Embryonic facial prominence (tissue), 1 donor: ENCODE measurements around the gene NPHS1.
A peak's percentile ranks its signal among the peaks of the same experiment; 100 is the strongest.
"Not testable (repeated sequence)": the region's sequence is repeated elsewhere in the genome, so short reads cannot be mapped to it uniquely, and the experiment has no call there.

ENCODE experiments used
- DNase-seq: peaks from one replicate; pipeline ENCODE4 v3.0.0-alpha.2; 2016; ENCODE audit errors: extremely low spot score

NPHS1 gene

DNA sequence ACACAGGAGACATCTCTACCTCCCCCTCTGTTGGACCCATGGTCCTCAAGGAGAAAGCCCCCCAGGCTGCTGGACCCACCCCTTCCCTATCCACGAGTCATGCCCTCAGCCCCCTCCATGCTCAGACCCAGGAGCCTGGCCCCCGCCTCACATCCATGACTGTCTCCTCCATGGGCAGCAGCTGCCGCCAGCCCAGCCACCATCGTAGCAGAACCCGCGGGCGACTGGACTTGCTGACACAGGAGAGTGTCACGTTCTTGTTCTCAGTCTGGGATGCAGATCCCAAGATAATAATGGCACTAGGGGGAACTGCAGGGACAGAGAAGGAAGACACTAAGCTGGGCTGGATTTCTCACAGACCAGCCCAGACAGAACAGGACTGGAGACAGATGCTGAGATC is 3.8 kb downstream of the NPHS1 start:
- DNase-seq = no peak

DNA sequence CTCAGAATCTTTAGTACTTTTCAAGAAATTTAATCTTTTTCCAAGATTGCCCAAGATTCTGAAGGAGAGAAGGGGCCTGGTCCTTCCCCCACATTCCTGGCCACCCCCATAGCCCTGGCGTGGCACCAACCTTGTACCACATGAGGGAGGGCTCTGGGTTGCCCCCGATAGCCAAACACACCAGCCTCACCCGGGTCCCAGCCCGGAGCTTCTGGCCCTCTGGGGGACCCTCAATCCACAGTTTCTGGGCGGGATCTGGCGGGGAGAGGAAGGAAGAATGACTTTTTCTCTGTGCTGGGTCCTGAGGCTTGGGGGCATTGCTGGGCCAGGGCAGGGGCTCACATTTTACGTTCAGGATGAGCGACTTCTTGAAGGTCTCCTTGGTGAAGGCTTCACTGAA is 4.4 kb downstream of the NPHS1 start:
- no peak for DNase-seq

DNA sequence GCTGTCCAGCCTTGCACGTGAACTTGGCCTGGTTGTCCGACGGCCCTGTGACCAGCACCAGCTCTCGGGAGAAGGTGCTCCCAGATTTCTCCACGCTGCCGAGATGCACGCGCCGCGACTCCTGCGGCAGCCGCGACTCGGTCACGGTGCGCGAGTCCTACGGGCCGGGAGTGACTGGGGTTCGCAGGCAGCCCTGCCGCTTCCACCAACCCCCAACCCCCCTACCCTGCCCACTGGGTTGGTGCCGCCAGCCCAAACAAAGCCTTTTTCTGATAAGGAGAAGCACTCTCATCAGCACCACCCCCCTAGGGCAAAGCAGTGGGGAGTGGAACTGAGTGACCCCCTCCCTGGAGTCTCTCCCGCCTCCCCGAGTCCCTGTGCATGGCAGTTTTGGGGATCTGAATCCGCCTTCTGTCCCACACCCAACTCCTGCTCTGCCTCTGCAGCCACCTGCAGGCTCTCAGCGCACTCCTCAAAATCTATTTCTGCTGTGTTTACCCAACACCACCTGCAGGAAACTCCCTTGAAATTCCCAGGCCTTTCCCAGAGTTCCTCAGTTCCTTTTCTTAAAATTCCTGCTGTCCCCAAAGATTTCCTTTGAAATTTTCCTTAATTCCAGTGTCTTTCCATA is 6.2 kb downstream of the NPHS1 start:
- DNase-seq = no peak

DNA sequence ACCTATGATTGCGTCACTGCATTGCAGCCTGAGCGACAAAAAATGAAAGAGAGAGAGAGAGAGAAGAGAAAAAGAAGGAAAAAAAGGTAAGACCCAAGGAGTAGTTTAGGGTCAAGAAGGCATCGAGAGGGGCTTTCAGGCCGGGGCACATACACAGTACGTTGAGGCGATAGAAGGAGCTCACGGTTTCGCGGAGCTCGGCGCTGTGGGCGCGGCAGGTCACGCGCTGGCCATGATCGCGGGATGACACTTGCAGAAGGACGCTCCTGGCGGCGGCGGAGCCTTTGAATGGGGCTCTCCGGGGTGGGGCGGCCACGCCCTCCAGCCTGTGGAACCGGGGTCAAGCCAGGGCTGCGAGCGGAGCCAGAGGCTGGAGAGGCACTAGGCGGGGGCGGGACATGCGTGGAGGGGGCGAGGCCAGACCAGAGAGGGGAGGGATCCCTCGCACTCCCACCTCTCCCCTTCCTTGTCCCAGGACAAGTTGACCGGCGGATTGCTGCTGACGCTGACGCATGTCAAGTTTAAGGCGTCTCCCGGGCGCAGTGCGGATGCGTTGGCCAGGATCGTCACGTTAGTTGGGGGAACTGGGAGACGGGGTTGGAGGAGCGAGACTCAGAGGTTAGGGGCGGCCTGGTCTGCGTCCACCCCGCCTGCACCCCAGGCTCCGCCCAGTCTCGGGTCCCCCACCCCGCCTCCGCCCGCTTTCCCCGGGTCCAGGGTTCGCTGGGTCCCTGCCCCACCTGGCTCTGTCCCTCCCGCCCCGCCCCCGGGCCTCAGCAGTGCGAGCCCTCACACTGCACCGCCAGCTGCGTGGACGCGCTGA is 6.9 kb downstream of the NPHS1 start:
- no peak for DNase-seq

DNA sequence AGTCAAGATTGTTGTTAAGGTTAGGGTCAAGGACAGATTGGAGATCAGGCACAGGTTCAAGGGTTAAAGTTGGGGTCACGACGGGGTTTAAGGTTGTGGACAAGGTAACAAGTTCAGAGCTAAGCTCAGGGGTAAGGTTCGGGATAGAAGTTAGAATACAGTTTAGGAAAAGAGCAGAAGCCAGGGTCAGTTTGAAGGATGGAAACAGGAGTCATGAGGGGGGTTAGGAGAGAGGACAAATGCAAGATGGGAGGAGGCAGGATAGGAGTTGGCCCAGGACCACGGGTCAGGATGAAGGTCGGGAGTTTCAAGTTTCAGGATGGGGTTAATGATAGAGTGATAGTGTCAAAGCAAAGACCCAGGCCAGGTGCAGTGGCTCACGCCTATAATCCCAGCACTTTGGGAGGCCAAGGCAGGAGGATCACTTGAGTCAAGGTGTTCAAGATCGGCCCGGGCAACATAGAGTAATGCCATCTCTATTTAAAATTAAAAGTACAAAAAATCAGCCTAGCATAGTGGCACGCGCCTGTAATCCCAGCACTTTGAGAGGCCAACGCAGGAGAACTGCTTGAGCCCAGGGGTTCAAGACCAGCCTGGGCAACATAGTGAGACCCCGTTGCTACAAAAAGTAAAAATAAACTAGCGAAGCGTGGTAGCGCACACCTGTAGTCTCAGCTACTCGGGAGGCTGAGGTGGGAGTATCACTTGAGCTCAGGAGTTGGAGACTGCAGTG is 7.7 kb downstream of the NPHS1 start:
- no peak for DNase-seq

DNA sequence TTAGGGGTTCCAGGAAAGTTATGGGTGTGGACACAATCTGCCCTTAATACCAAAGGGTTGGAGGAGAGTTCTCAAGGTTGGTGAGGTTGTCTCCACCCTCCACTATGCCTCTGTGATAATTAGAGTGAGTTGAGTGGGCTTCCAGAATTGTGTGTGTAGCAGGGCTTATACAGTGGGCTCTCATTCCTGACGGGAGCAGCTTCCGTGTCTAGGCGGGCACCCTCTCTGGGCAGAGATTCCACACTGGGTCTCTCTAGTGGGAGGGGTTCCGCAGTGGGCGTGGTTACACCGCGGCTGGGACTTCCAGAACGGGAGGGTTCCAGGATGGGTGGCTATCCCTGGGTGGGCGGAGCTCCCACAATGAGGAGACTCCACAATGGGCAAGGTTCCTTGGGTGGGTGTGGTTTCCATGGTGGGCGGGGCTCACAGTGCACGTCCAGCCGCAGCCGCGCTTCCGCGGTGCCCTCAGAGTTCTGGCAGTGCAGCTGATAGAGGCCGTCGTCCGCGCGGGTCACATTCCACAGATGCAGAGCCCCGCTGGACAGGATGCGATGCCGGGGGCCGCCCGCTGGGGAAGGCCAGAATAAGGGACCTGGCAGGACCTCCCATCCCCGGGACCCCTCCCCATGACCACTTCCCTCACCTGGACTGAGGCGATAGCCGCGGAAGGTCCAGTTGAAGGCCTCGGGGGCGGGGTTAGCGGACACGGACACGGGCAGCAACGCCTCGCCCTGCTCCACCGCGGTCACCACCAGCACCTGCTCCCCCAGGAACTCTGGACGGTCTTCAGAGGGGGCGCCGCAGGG is 8.4 kb downstream of the NPHS1 start:
- DNase-seq = no peak

DNA sequence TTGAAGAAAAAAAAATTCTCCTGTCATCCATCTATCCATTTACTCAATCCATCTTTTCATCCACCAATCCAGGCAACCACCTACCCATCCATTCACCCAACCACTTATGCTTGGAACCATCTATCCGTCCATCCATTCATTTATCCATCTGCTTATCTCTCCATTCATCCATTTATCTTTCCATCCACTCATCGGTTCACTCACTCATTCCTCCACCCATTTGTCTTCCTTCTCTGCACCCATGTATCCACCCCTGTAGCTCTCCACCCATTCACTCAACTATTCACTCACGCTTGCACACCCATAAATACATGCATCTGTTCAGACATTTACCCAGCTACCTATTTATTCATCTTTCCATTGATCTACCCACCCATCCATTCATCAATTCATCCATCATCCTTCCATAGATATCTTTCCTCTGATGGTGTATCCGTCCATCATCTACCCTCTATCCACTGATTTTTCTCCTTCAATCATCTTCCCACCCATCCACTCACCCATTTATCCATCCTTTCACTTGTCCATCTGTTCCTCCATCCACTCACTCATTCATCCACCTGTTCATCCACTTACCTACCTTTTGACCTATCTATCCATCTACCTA is 9.5 kb downstream of the NPHS1 start:
- DNase-seq = no peak

DNA sequence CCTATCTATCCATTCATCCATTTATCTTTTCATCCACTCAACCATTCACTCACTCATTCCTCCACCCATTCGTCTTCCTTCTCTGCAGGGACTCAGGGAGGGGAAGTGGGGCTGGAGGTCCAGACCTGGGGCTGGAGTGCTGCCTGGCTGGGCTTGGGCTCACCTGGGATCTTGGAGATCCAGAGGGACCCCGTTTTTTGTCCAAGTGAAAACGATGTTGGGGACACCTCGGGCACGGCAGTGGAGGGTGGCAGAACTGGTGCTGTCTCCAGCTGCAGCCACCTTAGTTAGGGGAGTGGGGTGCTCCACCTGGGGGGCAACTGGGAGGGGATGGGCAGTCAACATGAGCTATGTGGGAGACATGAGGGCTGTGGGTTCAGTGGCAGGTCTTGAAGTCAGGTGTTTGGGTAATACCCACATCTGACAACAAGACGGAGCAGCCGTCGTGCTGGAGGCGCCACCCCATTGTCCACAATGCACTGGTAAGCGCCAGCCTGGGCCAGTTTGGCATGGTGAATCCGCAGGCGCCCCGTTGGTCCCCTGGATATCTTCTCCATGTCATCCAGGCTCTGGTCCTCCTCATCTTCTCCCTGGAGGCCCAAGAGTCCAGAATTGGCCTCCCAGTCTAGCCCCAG is 10.2 kb downstream of the NPHS1 start:
- DNase-seq = no peak

DNA sequence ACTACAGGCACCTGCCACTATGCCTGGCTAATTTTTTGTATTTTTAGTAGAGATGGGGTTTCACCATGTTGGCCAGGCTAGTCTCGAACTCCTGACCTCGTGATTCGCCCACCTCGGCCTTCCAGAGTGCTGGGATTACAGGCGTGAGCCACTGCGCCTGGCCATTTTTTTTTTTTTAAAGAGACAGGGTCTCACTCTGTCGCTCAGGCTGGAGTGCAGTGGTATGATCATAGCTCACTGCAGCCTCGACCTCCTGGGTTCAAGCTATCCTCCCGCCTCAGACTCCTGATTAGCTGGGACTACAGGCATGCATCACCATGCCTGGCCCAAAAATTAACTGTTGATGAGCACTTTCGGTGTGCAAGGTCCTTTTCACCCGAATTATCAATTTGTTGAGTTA is 16.2 kb downstream of the NPHS1 start:
- DNase-seq = not testable (repeated sequence)

DNA sequence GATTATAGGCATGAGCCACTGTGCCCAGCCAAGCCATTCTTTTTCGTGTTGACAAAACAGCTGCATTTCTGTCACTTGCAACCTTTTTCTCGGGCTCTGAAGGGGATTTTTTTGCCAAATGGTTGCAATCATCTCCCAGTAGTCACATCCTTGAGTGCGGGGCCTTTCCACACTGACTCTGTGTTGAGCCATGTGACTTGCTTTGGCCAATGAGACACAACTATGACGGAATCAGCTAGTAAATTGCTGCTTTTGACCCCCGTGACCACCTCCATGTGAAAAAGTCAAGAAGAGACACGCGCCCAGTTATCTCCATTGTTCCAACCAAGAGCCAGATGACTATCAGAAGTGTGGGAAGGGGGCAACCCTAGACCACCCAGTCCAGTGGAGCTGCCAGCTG is 18.3 kb downstream of the NPHS1 start:
- DNase-seq = no peak

DNA sequence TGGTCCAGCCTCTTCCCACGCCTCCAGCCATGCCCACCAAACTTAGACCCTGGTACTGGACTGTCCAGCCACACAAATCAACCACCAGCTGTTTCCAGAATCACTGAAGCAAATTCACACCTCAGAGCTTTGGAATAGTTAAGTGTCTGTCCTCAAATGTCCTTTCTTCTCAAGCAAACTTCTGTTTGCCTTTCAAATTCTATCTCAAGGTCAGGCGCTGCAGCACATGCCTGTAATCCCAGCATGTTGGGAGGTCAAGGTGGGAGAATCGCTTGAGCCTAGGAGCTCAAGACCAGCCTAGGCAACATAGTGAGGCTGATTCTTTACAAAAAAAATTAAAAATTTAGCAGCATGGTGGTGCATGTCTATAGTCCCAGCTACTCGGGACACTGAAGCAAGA is 20.2 kb downstream of the NPHS1 start:
- DNase-seq = no peak

DNA sequence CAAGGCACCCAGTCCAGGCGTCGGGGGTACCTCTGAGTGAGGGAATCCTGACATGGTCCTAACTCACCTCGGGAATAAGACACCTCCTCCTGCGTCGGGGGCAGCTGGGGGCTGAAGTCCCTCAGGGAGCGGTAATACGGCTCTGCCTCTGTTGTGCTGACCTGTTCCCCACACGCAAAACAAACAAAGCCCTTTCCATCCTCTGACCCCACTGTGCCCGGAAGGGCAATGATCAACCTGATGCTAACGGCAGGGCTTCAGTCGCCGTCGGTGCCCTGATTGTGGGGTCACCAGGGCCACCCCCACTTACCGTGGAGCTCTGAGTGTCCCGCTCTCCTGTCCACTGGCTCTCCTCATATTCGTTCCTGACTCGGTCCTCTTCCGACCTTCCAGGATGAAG is 21.3 kb downstream of the NPHS1 start:
- no peak for DNase-seq

DNA sequence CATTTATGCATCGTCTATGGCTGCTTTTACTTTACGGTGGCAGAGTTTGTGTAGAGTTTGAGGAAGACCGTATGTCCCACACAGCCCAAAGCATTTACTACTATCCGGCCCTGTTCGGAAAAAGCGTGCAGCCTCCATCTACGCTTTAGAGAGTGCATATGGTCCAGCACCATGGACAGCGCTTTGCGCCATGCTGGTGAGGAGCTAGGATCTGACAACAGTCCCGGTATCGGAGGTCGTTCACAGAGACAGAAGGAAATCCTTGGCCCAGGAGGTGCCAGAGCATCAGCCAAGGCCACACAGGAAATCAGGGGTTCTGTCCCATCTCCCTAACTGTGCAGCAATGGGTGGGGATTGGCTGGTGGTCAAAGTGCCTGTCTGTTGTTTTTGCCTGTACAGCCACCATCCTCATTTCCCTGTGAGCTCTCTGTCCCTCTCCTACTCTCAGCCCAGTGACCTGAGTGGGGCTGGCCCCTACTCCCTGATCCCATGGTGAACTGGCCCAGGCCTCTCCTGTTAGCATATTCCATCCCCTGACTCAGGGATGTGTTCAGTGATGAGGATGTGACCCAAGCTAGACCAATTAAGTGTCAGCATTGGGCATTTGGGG is 23.5 kb downstream of the NPHS1 start:
- peak; percentile 27 for DNase-seq

DNA sequence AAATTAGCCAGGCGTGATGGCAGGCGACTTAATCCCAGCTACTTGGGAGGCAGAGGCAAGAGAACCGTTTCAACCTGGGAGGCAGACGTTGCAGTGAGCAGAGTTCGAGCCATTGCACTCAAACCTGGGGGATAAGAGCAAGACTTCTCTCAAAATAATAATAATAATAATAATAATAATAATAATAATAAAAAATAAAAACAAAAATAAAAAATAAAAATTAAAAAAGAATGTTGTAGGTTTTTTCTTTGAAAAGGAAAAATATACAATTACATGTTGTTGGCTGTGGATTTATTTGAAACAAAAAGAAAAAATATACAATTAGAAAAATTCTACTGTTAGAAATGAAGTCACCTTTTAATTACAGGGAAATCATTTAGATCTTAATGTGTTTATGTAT is 28.2 kb downstream of the NPHS1 start:
- no peak for DNase-seq

DNA sequence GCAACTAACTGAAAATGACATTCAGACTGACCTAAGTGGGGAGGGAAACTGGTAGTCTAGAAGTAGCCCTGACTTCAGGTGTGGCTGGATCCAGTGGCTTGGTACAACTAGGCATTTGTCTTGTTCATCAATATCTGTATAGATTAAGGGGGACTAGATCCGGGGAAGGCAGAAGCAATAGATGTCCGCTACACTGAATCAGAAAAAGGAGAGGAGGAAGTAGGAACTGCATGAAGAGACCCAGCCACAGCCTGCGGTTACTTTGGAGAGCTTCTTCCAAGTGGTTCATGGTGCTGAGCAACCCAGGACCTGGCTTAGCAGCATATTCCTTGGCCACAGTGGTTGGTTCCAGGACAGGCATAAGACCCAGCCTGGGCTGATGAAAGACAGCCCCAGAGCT is 29.7 kb downstream of the NPHS1 start:
- DNase-seq = no peak

DNA sequence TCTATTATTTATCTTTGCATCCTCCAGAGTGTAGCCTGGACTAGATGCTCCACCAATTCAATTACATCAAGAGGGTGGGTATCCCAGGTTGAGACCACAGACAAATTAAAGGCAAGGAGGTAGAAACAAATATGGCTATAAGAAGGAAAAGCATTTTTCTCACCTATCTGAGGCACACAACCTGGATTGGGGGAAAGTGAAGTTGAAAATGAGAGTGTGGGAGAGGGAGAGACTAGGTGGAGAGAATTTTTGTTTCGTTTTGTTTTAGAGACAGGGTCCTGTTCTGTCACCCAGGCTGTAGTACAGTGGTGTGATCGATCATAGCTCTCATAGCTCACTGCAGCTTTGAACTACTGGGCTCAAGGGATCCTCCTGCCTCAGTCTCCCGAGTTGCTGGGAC is 33.9 kb downstream of the NPHS1 start:
- DNase-seq = no peak

DNA sequence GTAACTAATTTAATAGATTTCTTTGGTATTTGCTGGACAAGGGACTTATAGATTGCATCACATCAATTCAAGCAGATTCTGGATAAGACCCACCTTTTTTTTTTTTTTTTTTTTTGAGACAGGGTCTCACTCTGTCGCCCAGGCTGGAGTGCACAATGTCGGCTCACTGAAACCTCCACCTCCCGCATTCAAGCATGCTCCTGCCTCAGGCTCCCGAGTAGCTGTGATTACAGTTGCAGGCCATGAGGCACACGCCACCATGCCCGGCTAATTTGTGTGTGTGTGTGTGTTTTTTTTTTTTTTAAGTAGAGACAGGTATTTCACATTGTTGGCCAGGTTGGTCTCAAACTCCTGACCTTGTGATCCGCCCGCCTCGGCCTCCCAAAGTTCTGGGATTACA is 35.5 kb downstream of the NPHS1 start:
- no peak for DNase-seq

DNA sequence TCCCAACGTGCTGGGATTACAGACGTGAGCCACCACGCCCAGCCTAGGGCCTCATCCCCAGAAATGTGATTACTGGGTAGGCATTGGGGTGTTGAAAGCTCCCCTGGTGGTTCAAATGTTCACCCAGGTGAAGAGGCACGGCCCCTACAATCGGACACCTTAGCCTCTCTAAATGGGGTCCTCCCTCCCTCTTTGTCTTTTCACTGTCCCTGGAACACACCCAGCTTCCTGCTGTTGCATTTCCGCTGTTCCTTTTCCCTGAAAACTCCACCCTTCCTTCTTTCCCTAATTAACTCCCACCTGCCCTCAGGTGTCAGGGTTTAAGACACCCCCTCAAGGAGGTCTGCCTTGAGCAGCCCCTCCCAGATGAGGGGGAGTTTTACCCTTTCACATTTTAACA is 36.0 kb downstream of the NPHS1 start:
- DNase-seq = no peak

DNA sequence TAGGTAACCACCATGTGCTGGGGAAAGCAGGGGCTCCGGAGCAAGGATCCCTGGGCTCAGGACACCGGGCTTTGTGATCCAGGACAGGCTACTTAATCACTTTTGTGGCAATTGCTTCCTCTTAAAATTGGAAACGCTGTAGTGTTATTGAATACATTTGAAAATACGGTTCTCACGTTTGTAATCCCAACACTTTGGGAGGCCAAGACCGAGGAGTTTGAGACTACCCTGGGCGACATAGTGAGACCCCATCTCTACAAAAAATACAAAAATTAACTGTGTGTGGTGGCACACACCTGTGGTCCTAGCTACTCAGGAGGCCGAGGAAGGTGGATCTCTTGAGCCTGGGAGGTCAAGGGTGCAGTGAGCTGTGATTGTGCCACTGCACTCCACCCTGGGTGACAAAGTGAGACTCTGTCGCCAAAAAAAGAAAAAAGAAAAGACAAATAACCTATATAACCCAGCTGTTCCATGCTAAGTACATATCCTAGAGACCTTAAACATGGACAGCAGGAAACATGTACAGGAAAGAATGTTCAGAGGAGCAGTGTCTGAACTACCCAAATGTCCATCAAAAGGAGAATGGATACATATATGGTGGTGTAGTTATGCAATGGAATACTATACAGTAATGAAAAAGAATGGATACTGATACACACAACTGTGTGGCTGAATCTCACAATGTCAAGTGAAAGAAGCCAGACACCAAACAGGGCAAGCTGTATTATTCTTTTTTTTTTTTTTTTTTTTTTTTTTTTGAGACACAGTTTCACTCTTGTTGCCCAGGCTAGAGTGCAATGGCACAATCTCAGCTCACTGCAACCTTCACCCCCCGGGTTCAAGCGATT is 39.0 kb downstream of the NPHS1 start:
- DNase-seq = no peak
